GM13977 (cell line): ENCODE data around the gene MGAT5B.

Experiments used
- DNase-seq: peaks from one replicate; pipeline ENCODE4 v3.0.0; 2012; ENCODE audit warnings: low spot score
- in situ Hi-C: fragments of 300-500 bp; cut with MboI; formaldehyde crosslinking; loops from one replicate; pipeline ENCODE4 v1.12.0; 2022; ENCODE audit warnings: low sequenced_read_pairs, low pct_unique_long_range_greater_than_20kb, mixed read lengths, inconsistent platforms; ENCODE audit not compliant: unreplicated experiment
- TF ChIP-seq, protein P1 (sequence below): IDR thresholded peaks from 2 replicates; pipeline ENCODE4 v1.5.1; 2012; ENCODE audit warnings: mild to moderate bottlenecking, control low read depth; ENCODE audit not compliant: insufficient read depth; ENCODE audit errors: extremely low read depth, missing control alignments

MGAT5B gene

GRCh38 chr17:76952402-76952801 lies 84.2 kb downstream of the MGAT5B start:
- in situ Hi-C loops, result no loop called here
- DNase-seq, result no peak
- TF ChIP-seq, protein P1, sequence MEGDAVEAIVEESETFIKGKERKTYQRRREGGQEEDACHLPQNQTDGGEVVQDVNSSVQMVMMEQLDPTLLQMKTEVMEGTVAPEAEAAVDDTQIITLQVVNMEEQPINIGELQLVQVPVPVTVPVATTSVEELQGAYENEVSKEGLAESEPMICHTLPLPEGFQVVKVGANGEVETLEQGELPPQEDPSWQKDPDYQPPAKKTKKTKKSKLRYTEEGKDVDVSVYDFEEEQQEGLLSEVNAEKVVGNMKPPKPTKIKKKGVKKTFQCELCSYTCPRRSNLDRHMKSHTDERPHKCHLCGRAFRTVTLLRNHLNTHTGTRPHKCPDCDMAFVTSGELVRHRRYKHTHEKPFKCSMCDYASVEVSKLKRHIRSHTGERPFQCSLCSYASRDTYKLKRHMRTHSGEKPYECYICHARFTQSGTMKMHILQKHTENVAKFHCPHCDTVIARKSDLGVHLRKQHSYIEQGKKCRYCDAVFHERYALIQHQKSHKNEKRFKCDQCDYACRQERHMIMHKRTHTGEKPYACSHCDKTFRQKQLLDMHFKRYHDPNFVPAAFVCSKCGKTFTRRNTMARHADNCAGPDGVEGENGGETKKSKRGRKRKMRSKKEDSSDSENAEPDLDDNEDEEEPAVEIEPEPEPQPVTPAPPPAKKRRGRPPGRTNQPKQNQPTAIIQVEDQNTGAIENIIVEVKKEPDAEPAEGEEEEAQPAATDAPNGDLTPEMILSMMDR, result no peak

DNA sequence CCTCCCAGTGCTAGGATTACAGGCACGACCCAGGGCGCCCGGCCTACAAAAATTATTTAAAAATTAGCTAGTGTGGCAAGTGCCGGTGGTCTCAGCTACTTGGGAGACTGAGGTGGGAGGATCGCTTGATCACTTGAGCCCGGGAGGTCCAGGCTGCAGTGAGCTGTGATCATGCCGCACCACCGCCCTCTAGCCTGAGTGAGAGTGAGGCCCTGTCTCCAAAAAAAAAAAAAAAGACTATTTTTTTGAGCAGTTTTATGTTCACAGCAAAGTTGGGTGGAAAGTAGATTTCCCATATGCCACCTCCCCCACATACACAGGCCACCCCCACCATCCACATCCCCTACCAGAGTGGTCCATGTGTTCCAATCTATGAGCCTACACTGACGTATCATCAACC lies 84.9 kb downstream of the MGAT5B start:
- in situ Hi-C loops, result no loop called here
- TF ChIP-seq, protein P1, result no peak
- no peak for DNase-seq

- DNase-seq, result no peak
- TF ChIP-seq, protein P1, result no peak
- in situ Hi-C loops, result no loop called here
Observed at GRCh38 chr17:76953946-76954345, 85.7 kb downstream of the MGAT5B start.

GRCh38 chr17:76955191-76955590 lies 87.0 kb downstream of the MGAT5B start:
- TF ChIP-seq, protein P1, result no peak
- in situ Hi-C loops, result no loop called here
- no peak for DNase-seq

GRCh38 chr17:76956846-76957540 lies 88.8 kb downstream of the MGAT5B start:
- TF ChIP-seq, protein P1, result no peak
- in situ Hi-C loops, result no loop called here
- no peak for DNase-seq

DNA sequence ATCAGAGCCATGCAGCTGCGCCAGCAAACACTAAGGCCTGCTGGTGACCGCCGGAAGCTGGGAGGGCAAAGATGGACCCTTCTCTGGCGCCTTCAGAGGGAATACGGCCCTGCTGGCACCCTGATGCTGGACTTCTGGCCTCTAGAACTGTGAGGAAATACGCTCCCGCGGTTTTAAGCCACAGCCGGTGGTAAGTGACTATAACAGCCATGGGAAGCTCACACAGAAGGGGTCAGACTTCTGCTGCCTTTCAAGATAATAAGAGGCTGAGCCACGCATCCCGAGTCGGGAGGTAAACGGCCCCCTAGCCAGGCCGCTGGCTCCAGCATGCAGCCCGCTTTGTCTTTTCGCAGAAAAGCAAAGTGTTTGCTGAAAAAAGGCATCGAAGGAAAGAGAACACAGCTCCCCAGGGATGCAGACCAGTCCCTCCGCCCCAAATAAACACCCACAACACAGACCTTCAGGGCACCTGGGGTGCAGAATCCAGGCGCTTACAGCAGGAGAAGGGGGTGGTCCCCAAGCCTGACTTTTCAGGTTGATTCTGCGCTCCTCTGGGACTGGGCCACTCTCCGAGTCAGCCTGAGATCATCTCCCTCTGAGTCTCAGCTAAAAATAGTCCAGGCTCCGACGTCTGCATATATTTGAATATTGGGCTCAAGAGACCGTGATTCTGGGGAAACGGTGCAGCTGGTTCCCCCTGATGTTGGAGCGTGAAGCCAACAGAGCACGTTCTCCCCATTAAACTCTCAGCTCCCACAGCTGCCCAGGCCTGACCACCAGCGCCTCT lies 89.7 kb downstream of the MGAT5B start:
- in situ Hi-C loops, result no loop called here
- TF ChIP-seq, protein P1, result no peak
- no peak for DNase-seq
